WTC11 (cell line): ENCODE data around the gene LTA4H. TPM values are rescaled to one million over a fixed set of nuclear protein-coding genes. Genes with fewer than 3 reads are reported as not detected.
A peak's percentile ranks its signal among the peaks of the same experiment; 100 is the strongest.

ENCODE experiments used
- ATAC-seq: fragments of 200-7000 bp; cut with Tn5 transposase; 2 replicates; pipeline ENCODE4 v1.10.0; 2021; ENCODE audit warnings: mild to moderate bottlenecking, moderate library complexity
- CTCF ChIA-PET: fragments of 300-600 bp; sonication (Branson Sonifier 250); formaldehyde crosslinking; loops from one replicate; lab custom pipeline; 2021; ENCODE audit warnings: antibody characterized with exemption; lab: Charles Lee
- POLR2A ChIA-PET: fragments of 350-600 bp; sonication (Branson Sonifier 250); formaldehyde crosslinking; loops from one replicate; lab custom pipeline; 2021; ENCODE audit warnings: antibody characterized with exemption; lab: Charles Lee
- DNase-seq: peaks from one replicate; pipeline ENCODE4 v3.0.0; 2021; ENCODE audit warnings: low spot score
- H3K27ac Mint-ChIP-seq: 2 replicates; pipeline ENCODE4 v1.8.0; 2021; ENCODE audit warnings: mixed read lengths
- H3K27me3 Mint-ChIP-seq: 2 replicates; pipeline ENCODE4 v1.8.0; 2021; ENCODE audit warnings: low read depth, mild to moderate bottlenecking, moderate library complexity, mixed read lengths
- H3K36me3 Mint-ChIP-seq: 2 replicates; pipeline ENCODE4 v1.8.0; 2021; ENCODE audit warnings: mixed read lengths
- H3K4me1 Mint-ChIP-seq: 2 replicates; pipeline ENCODE4 v1.8.0; 2022; ENCODE audit warnings: mixed read lengths
- H3K4me3 Mint-ChIP-seq: 2 replicates; pipeline ENCODE4 v1.8.0; 2021; ENCODE audit warnings: mild to moderate bottlenecking, moderate library complexity, mixed read lengths
- H3K9me3 Mint-ChIP-seq: 2 replicates; pipeline ENCODE4 v1.8.0; 2021; ENCODE audit warnings: mixed read lengths
- ATF1 ChIP-seq: sonication (generic); formaldehyde crosslinking; IDR thresholded peaks from 2 replicates; pipeline ENCODE4 v1.8.1; 2023; ENCODE audit warnings: mild to moderate bottlenecking, moderate library complexity, missing genetic modification reagents
- E2F4 ChIP-seq: sonication (generic); formaldehyde crosslinking; IDR thresholded peaks from 2 replicates; pipeline ENCODE4 v1.8.1; 2022; ENCODE audit warnings: low read depth, mild to moderate bottlenecking, moderate library complexity, missing genetic modification reagents, borderline replicate concordance
- MLX ChIP-seq: sonication (generic); formaldehyde crosslinking; IDR thresholded peaks from 2 replicates; pipeline ENCODE4 v1.8.1; 2023; ENCODE audit warnings: mild to moderate bottlenecking, missing genetic modification reagents, moderate library complexity
- NR2C2 ChIP-seq: sonication (generic); formaldehyde crosslinking; IDR thresholded peaks from 2 replicates; pipeline ENCODE4 v1.8.0; 2022; ENCODE audit warnings: mild to moderate bottlenecking, missing genetic modification reagents
- PRDM15 ChIP-seq: sonication (generic); formaldehyde crosslinking; IDR thresholded peaks from 2 replicates; pipeline ENCODE4 v1.8.0; 2022; ENCODE audit warnings: missing genetic modification reagents
- TCF7 ChIP-seq: sonication (generic); formaldehyde crosslinking; IDR thresholded peaks from 2 replicates; pipeline ENCODE4 v1.8.0; 2022; ENCODE audit warnings: mild to moderate bottlenecking, low read depth, missing genetic modification reagents, moderate library complexity
- ZNF219 ChIP-seq: sonication (generic); formaldehyde crosslinking; IDR thresholded peaks from 2 replicates; pipeline ENCODE4 v1.8.0; 2023; ENCODE audit warnings: missing genetic modification reagents, mild to moderate bottlenecking, borderline replicate concordance
- ZNF232 ChIP-seq: sonication (generic); formaldehyde crosslinking; IDR thresholded peaks from 2 replicates; pipeline ENCODE4 v1.8.0; 2022; ENCODE audit warnings: mild to moderate bottlenecking, missing genetic modification reagents
- ZNF423 ChIP-seq: fragments of 250-450 bp; sonication (Bioruptor Pico); IDR thresholded peaks from 2 replicates; pipeline ENCODE4 v2.1.2; 2022; ENCODE audit warnings: mild to moderate bottlenecking, moderate library complexity
- ZNF512 ChIP-seq: sonication (generic); formaldehyde crosslinking; IDR thresholded peaks from 2 replicates; pipeline ENCODE4 v1.8.1; 2022; ENCODE audit warnings: missing genetic modification reagents, borderline replicate concordance
- total RNA-seq: library from RNA; stranded (reverse); gene quantifications from 3 replicates; pipeline ENCODE4 v1.2.3, GENCODE V29; 2021
- TF ChIP-seq, protein P1 (sequence below): fragments of 250-450 bp; sonication (Bioruptor Pico); IDR thresholded peaks from 2 replicates; pipeline ENCODE4 v1.9.0; 2021; ENCODE audit warnings: mild to moderate bottlenecking
- TF ChIP-seq, protein P2 (sequence below): sonication (generic); formaldehyde crosslinking; IDR thresholded peaks from 2 replicates; pipeline ENCODE4 v1.8.0; 2023; ENCODE audit warnings: missing genetic modification reagents

Gene LTA4H
- total RNA-seq, 1 experiment from 2014 or later, result 134 TPM

DNA sequence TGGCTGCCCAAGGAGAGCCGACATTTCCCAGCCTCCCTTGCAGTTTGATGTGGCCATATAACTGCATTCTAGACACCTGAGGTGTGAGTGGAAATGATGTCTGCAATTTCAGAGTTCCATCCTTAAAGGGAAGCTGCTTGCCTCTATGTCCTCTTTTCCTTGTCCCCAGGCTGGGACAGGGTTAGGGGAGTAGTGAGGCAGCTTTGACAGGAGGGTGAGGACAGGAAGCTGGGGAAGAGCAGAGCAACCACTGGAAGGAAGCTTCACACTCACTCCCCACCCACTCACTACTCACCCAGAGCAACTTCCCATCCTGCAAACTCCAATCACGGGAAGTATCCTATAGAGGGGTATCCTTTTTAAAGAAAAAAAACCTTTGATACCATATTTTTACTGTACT lies 28.9 kb upstream of the LTA4H start (continued):
- TF ChIP-seq E2F4, result no peak
- no peak for TF ChIP-seq ZNF423
- TF ChIP-seq ATF1 (CRISPR knock-in tag), result no peak
- no peak for TF ChIP-seq ZNF219
- TF ChIP-seq, protein P1, sequence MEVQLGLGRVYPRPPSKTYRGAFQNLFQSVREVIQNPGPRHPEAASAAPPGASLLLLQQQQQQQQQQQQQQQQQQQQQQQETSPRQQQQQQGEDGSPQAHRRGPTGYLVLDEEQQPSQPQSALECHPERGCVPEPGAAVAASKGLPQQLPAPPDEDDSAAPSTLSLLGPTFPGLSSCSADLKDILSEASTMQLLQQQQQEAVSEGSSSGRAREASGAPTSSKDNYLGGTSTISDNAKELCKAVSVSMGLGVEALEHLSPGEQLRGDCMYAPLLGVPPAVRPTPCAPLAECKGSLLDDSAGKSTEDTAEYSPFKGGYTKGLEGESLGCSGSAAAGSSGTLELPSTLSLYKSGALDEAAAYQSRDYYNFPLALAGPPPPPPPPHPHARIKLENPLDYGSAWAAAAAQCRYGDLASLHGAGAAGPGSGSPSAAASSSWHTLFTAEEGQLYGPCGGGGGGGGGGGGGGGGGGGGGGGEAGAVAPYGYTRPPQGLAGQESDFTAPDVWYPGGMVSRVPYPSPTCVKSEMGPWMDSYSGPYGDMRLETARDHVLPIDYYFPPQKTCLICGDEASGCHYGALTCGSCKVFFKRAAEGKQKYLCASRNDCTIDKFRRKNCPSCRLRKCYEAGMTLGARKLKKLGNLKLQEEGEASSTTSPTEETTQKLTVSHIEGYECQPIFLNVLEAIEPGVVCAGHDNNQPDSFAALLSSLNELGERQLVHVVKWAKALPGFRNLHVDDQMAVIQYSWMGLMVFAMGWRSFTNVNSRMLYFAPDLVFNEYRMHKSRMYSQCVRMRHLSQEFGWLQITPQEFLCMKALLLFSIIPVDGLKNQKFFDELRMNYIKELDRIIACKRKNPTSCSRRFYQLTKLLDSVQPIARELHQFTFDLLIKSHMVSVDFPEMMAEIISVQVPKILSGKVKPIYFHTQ, result no peak
- TF ChIP-seq ZNF512 (CRISPR knock-in tag), result no peak
- no peak for TF ChIP-seq NR2C2
- TF ChIP-seq TCF7 (CRISPR knock-in tag), result no peak
- TF ChIP-seq MLX (CRISPR knock-in tag), result no peak
- no peak for TF ChIP-seq ZNF232 (CRISPR knock-in tag)
- TF ChIP-seq, protein P2, sequence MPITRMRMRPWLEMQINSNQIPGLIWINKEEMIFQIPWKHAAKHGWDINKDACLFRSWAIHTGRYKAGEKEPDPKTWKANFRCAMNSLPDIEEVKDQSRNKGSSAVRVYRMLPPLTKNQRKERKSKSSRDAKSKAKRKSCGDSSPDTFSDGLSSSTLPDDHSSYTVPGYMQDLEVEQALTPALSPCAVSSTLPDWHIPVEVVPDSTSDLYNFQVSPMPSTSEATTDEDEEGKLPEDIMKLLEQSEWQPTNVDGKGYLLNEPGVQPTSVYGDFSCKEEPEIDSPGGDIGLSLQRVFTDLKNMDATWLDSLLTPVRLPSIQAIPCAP (CRISPR knock-in tag), result no peak

GRCh38 chr12:96063046-96063445 lies 27.7 kb upstream of the LTA4H start:
- peaks cover 11% of the 10 kb centered on the region for H3K4me1 Mint-ChIP-seq
- no peak for DNase-seq
- POLR2A ChIA-PET, result no interaction called here
- H3K36me3 Mint-ChIP-seq, result no peaks in the 10 kb centered on the region
- no peak for TF ChIP-seq PRDM15 (CRISPR knock-in tag)
- TF ChIP-seq, all 79 proteins: peak for 0
- CTCF ChIA-PET, result interaction anchor here (1.0 to 1.3 kb wide), 2 partner anchors 152 to 453 kb away, joined by 3 to 5 read pairs; no protein-coding TSS in a partner anchor
- H3K27me3 Mint-ChIP-seq, result no peaks in the 10 kb centered on the region; the same call in 1 of the 2 replicates
- peak overlapping the region; percentile 24; the same call in 1 of the 2 replicates for H3K27ac Mint-ChIP-seq
- no peak for ATAC-seq
- no peaks in the 10 kb centered on the region for H3K9me3 Mint-ChIP-seq
- no peak overlapping the region for H3K4me3 Mint-ChIP-seq
